GM12878 (cell line): ENCODE measurements around the gene EIF2D. TPM values are rescaled to one million over a fixed set of nuclear protein-coding genes. Genes with fewer than 3 reads are reported as not detected.

Source experiments
- ATAC-seq: fragments of 200-7000 bp; cut with Tn5 transposase; 3 replicates; pipeline ENCODE4 v1.9.1; 2020; ENCODE audit warnings: mild to moderate bottlenecking, moderate library complexity
- Bru-seq: library from RNA; stranded (reverse); fragments of 400-500 nt; gene quantifications from one replicate; lab custom pipeline; 2021; lab: Mats Ljungman, UMichigan
- BruChase-seq, 2 experiments: library from RNA; stranded (reverse); fragments of 400-500 nt; gene quantifications; one replicate each; lab custom pipeline; 2021; lab: Mats Ljungman, UMichigan
- BruUV-seq: library from RNA; stranded (reverse); fragments of 400-500 nt; replicated peaks from 2 replicates; lab custom pipeline; 2021; lab: Mats Ljungman, UMichigan
- CTCF ChIA-PET: fragments of 300-600 bp; sonication (Branson Sonifier 250); formaldehyde crosslinking; extraction: SDS; loops from one replicate; lab custom pipeline; 2021; ENCODE audit warnings: inconsistent platforms; lab: Yijun Ruan, JAX
- POLR2A ChIA-PET: fragments of 350-600 bp; formaldehyde crosslinking; extraction: SDS; loops from one replicate; lab custom pipeline; 2021; ENCODE audit warnings: inconsistent platforms; lab: Charles Lee
- RAD21 ChIA-PET: fragments of 300-600 bp; sonication (Branson Sonifier 250); formaldehyde crosslinking; loops from one replicate; lab custom pipeline; 2023; ENCODE audit warnings: antibody characterized with exemption; ENCODE audit not compliant: unreplicated experiment; lab: Charles Lee
- SMC1A ChIA-PET: fragments of 300-600 bp; sonication (Branson Sonifier 250); formaldehyde crosslinking; loops from one replicate; lab custom pipeline; 2023; ENCODE audit not compliant: unreplicated experiment, uncharacterized antibody; lab: Charles Lee
- DNase-seq: peaks from one replicate; pipeline ENCODE4 v3.0.0-alpha.2; 2011; ENCODE audit warnings: low read depth, low spot score
- FAIRE-seq: peaks from 3 replicates; lab custom pipeline; 2011; peaks lifted over from hg19 to GRCh38; lab: Jason Lieb, UNC
- H2AFZ ChIP-seq: 2 replicates; pipeline ENCODE4 v1.6.0; 2011; ENCODE audit warnings: low read depth, low read length, control low read depth; ENCODE audit not compliant: control insufficient read depth
- H3K27ac ChIP-seq: 2 replicates; pipeline ENCODE4 v1.5.1; 2011; ENCODE audit warnings: control low read depth; ENCODE audit not compliant: control insufficient read depth, insufficient read depth
- H3K27me3 ChIP-seq, 2 experiments: replicated peaks in 1 of 2; 2 replicates each; pipeline versions ENCODE4 v1.6.0 to v1.6.1; 2011; ENCODE audit warnings: low read length in 1 of 2; ENCODE audit not compliant: control insufficient read depth in 2 of 2, insufficient read depth in 2 of 2
- H3K36me3 ChIP-seq, 2 experiments: 2 replicates each; pipeline ENCODE4 v1.5.1; 2011; ENCODE audit warnings: low read length in 1 of 2; ENCODE audit not compliant: control insufficient read depth in 2 of 2, insufficient read depth in 2 of 2
- H3K4me1 ChIP-seq: 2 replicates; pipeline ENCODE4 v1.6.1; 2011; ENCODE audit warnings: mild to moderate bottlenecking, low read length, moderate library complexity, mixed read lengths; ENCODE audit not compliant: control insufficient read depth, insufficient read depth
- H3K4me2 ChIP-seq: 2 replicates; pipeline ENCODE4 v1.6.0; 2011; ENCODE audit warnings: control low read depth; ENCODE audit not compliant: control insufficient read depth, insufficient read depth
- H3K4me3 ChIP-seq: fragments of 200-600 bp; sonication (generic); 2 replicates; pipeline ENCODE4 v1.5.1; 2016
- H3K79me2 ChIP-seq: 2 replicates; pipeline ENCODE4 v1.6.0; 2011; ENCODE audit warnings: low read length; ENCODE audit not compliant: control insufficient read depth, insufficient read depth
- H3K9ac ChIP-seq: 2 replicates; pipeline ENCODE4 v1.8.0; 2011; ENCODE audit warnings: low read length, control low read depth, mixed read lengths; ENCODE audit not compliant: control insufficient read depth, insufficient read depth
- H3K9me3 ChIP-seq: replicated peaks from 3 replicates; pipeline ENCODE4 v1.5.1; 2011; ENCODE audit warnings: mild to moderate bottlenecking, low read length; ENCODE audit not compliant: control insufficient read depth, insufficient read depth
- H4K20me1 ChIP-seq: 2 replicates; pipeline ENCODE4 v1.6.0; 2011; ENCODE audit not compliant: control insufficient read depth, insufficient read depth
- BRCA1 ChIP-seq: IDR thresholded peaks from 2 replicates; pipeline ENCODE4 v1.6.1; 2011; ENCODE audit warnings: low read depth, low read length, improper control_type of control experiment
- EZH2 ChIP-seq: IDR thresholded peaks from 2 replicates; pipeline ENCODE4 v1.6.1; 2012; ENCODE audit warnings: low read depth, mild to moderate bottlenecking, control low read depth, inconsistent platforms, low read length, borderline replicate concordance; ENCODE audit not compliant: control insufficient read depth
- GATAD2B ChIP-seq: fragments of 450-650 bp; conservative IDR thresholded peaks from 2 replicates; pipeline ENCODE4 v1.6.1; 2017; ENCODE audit warnings: low read depth, mild to moderate bottlenecking, moderate library complexity
- POLR2AphosphoS2 ChIP-seq: IDR thresholded peaks from 2 replicates; pipeline ENCODE4 v1.6.1; 2011; ENCODE audit warnings: low read depth, mild to moderate bottlenecking, low read length, improper control_type of control experiment, moderate library complexity
- WGBS: methylation state at CpG from one replicate; pipeline ENCODE4 v1.1.6; 2016; ENCODE audit warnings: low lambda C conversion rate; ENCODE audit not compliant: insufficient replicate concordance, insufficient coverage; ENCODE audit errors: missing lambda C conversion rate; 5-methylcytosine and 5-hydroxymethylcytosine counted together
- in situ Hi-C: fragments of 300-500 bp; cut with MboI; formaldehyde crosslinking; loops from 9 replicates; pipeline ENCODE4 v1.14.3; 2018; ENCODE audit warnings: mixed read lengths
- intact Hi-C: fragments of 100-400 bp; cut with micrococcal nuclease; formaldehyde crosslinking; loops from one replicate; pipeline ENCODE4 v1.14.2; 2022; ENCODE audit not compliant: unreplicated experiment
- long read RNA-seq, 2 experiments: library from polyadenylated mRNA; unstranded; transcript quantifications; one replicate each; pipeline ENCODE4 v2.0.0, GENCODE V29; 2019 to 2020
- polyA minus RNA-seq, 3 experiments: library from RNA; depleted of rRNA, polyadenylated mRNA; stranded (reverse); fragments of >200 nt; gene quantifications; 2 replicates each; pipeline ENCODE4 v1.2.3, GENCODE V29; 2011
- polyA plus RNA-seq, 11 experiments: library from polyadenylated mRNA; depleted of rRNA in 4 of 11; unstranded in 6 of 11; stranded (reverse) in 5 of 11; fragments of >200 nt; fragmentation: Nextera tagmentation in 4 of 11; fragmentation: Illumina TruSeq in 1 of 11; extraction: Ambion mirVana in 4 of 11; extraction: Trizol in 1 of 11; gene quantifications; 1 replicate in 1 of 11; 2 replicates in 10 of 11; pipeline versions ENCODE4 v1.2.1 to v1.2.3, GENCODE V29; 2011 to 2016; ENCODE audit warnings: inconsistent platforms in 2 of 11, missing spikeins in 2 of 11, low read depth in 1 of 11
- total RNA-seq, 4 experiments: library from RNA; depleted of rRNA in 3 of 4; stranded (reverse); fragments of >200 nt in 3 of 4; fragmentation: Illumina TruSeq in 1 of 4; extraction: Trizol in 1 of 4; gene quantifications; 2 replicates each; pipeline versions ENCODE4 v1.2.1 to v1.2.3, GENCODE V29; 2013 to 2021
- TF ChIP-seq, protein P1 (sequence below): fragments of 450-650 bp; IDR thresholded peaks from 2 replicates; pipeline ENCODE4 v1.6.1; 2017; ENCODE audit warnings: low read depth, mild to moderate bottlenecking, moderate library complexity
- TF ChIP-seq, protein P2 (sequence below): fragments of 150-350 bp; IDR thresholded peaks from 2 replicates; pipeline ENCODE4 v1.6.1; 2014; ENCODE audit warnings: mild to moderate bottlenecking, low read depth, low read length
- TF ChIP-seq, protein P3 (sequence below): IDR thresholded peaks from 2 replicates; pipeline ENCODE4 v1.6.1; 2012; ENCODE audit warnings: low read depth, low read length, improper control_type of control experiment
- TF ChIP-seq, protein P4 (sequence below): IDR thresholded peaks from 2 replicates; pipeline ENCODE4 v1.6.1; 2011; ENCODE audit warnings: low read depth, low read length, improper control_type of control experiment, borderline replicate concordance

The EIF2D gene, protein sequence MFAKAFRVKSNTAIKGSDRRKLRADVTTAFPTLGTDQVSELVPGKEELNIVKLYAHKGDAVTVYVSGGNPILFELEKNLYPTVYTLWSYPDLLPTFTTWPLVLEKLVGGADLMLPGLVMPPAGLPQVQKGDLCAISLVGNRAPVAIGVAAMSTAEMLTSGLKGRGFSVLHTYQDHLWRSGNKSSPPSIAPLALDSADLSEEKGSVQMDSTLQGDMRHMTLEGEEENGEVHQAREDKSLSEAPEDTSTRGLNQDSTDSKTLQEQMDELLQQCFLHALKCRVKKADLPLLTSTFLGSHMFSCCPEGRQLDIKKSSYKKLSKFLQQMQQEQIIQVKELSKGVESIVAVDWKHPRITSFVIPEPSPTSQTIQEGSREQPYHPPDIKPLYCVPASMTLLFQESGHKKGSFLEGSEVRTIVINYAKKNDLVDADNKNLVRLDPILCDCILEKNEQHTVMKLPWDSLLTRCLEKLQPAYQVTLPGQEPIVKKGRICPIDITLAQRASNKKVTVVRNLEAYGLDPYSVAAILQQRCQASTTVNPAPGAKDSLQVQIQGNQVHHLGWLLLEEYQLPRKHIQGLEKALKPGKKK
- 115 and 132 TPM in 2 replicates for total RNA-seq (2013; cell fraction: nucleolus; rRNA removed)
- 88.8 and 91.6 TPM in 2 replicates for total RNA-seq (2014; rRNA removed)
- 80.4 and 83.4 TPM in 2 replicates for total RNA-seq (2014; rRNA removed; fragmentation: Illumina TruSeq; extraction: Trizol)
- 74.0 and 76.6 TPM in 2 replicates for total RNA-seq (2021)
- polyA plus RNA-seq (2011; ENCODE audit: low read depth): 49.2 TPM
- polyA plus RNA-seq (2011; rRNA removed): 133 and 153 TPM in 2 replicates
- polyA plus RNA-seq (2011; cell fraction: cytosol; rRNA removed): 121 and 127 TPM in 2 replicates
- 149 and 172 TPM in 2 replicates for polyA plus RNA-seq (2011; cell fraction: nucleus; rRNA removed)
- 66.5 and 74.5 TPM in 2 replicates for polyA plus RNA-seq (2012)
- polyA plus RNA-seq (2014; fragmentation: Illumina TruSeq; extraction: Trizol): 108 and 109 TPM in 2 replicates
- 10 to 100 TPM; 65.4 to 77.5 TPM for polyA plus RNA-seq (2014; fragmentation: Nextera tagmentation; extraction: Ambion mirVana)
- 98.5 and 104 TPM in 2 replicates for polyA plus RNA-seq (2014; rRNA removed)
- 10 to 100 TPM; 65.2 to 74.8 TPM for polyA plus RNA-seq (2016; fragmentation: Nextera tagmentation; extraction: Ambion mirVana)
- polyA minus RNA-seq (2011; rRNA and poly(A)+ RNA removed): 93.0 and 112 TPM in 2 replicates
- polyA minus RNA-seq (2011; cell fraction: cytosol; rRNA and poly(A)+ RNA removed): 26.6 and 32.7 TPM in 2 replicates
- polyA minus RNA-seq (2011; cell fraction: nucleus; rRNA and poly(A)+ RNA removed): 34.8 and 42.0 TPM in 2 replicates
- percentile 90 among the genes with signal in this experiment for Bru-seq, nascent RNA
- BruChase-seq, experiment 1, labeled RNA remaining after a 6-hour chase: percentile 89 among the genes with signal in this experiment
- BruChase-seq, experiment 2, labeled RNA remaining after a 2-hour chase: percentile 87 among the genes with signal in this experiment
- long read RNA-seq, experiment 1, transcript EIF2D-201 (15 exons, 2,005 nt): major isoform, 43 of 54 reads
- long read RNA-seq, experiment 1, partial matches to known transcripts: 3 of 54 reads
- long read RNA-seq, experiment 1, other reads (novel, unspliced or antisense): 8 of 54 reads
- long read RNA-seq, experiment 2, transcript EIF2D-201 (15 exons, 2,005 nt): major isoform, 390 of 519 reads
- long read RNA-seq, experiment 2, partial matches to known transcripts: 60 of 519 reads
- long read RNA-seq, experiment 2, other reads (novel, unspliced or antisense): 68 of 519 reads

DNA sequence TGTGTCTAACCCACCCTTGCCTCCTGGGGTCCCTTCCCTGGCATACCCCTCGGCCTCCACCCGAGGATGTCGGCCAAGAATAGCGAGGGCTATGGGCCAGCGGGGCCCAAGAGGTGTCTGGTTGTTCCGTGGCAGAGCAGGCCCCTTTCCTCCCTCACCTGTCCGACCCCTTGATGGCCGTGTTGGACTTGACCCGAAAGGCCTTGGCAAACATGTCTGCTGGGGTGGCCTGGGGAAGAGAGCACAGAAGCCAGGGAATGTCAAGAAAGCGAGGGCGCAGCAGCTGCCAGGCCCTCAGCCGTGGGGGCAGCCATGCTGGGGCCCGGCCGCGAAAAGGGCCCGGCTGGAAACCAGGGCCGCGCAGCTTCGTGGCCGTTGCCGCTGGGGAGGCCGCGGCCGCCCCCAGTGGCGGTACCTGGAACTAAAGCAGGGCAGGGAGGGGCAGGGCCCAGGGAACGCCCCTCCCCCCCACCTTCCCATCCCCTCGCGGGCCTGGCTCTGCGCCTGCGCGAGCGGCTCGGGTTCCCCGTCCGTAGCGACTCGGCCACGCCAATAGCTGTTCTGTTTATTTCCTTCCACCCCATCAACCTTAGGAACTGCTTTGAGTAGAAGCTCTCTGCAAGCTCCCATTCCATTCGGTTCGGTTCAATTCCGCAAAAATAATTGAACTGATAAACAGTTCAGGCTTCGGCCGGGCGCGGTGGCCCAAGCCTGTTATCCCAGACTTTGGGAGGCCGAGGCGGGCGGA lies at the start of gene EIF2D:
EIF2D (minus strand) TSS at position 337 of the 748 bp plus-strand sequence; CDS start at position 214, 123 bp downstream.
- ChIA-PET RAD21 (interaction anchor here (0.6 to 6.3 kb wide), 10 partner anchors 9 to 191 kb away, joined by 3 to 45 read pairs (median 5); partner anchors contain the start of gene DYRK3), POLR2A (interaction anchor here (0.5 to 2.0 kb wide), 13 partner anchors 19 to 1008 kb away, joined by 3 to 13 read pairs (median 4); partner anchors contain the start of gene DYRK3), SMC1A (interaction anchor here (0.6 to 5.5 kb wide), 12 partner anchors 17 to 376 kb away, joined by 3 to 46 read pairs (median 4); partner anchors contain the start of genes DYRK3 and IKBKE), CTCF (interaction anchor here (0.6 to 11.3 kb wide), 22 partner anchors 9 to 369 kb away, joined by 3 to 197 read pairs (median 4); partner anchors contain the start of gene DYRK3)
- Histone ChIP-seq H3K9me3 (no peaks in the 10 kb centered on the region), H3K27me3 (no peaks in the 10 kb centered on the region), H3K27ac (peak within 1 kb of the TSS; percentile 80), H3K4me3 (peak within 1 kb of the TSS; percentile 83), H2AFZ (peak within 1 kb of the TSS; percentile 98), H3K4me1 (peaks cover 23% of the 10 kb centered on the region), H3K79me2 (peaks cover 22% of the 10 kb centered on the region), H3K4me2 (peak within 1 kb of the TSS; percentile 76), H4K20me1 (no peaks in the 10 kb centered on the region; the same call in 1 of the 2 replicates), H3K36me3 (peaks cover 0 to 1% of the 10 kb centered on the region in 2 experiments; a peak in 1 of 4 replicates), H3K9ac (peak within 1 kb of the TSS; percentile 83)
- WGBS: 16% methylated on average over 41 of the region's 48 CpGs
- no TSS peak for BruUV-seq
- FAIRE-seq (no peak), ATAC-seq (peak; percentile 82), DNase-seq (peak; percentile 58)
- intact Hi-C loops (loop anchor here (2.0 kb wide), 1 partner anchor 22 kb away; the partner anchor contains the start of gene DYRK3), in situ Hi-C loops (no loop called here)
- TF ChIP-seq, protein P1, sequence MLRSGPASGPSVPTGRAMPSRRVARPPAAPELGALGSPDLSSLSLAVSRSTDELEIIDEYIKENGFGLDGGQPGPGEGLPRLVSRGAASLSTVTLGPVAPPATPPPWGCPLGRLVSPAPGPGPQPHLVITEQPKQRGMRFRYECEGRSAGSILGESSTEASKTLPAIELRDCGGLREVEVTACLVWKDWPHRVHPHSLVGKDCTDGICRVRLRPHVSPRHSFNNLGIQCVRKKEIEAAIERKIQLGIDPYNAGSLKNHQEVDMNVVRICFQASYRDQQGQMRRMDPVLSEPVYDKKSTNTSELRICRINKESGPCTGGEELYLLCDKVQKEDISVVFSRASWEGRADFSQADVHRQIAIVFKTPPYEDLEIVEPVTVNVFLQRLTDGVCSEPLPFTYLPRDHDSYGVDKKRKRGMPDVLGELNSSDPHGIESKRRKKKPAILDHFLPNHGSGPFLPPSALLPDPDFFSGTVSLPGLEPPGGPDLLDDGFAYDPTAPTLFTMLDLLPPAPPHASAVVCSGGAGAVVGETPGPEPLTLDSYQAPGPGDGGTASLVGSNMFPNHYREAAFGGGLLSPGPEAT: peak; percentile 100
- TF ChIP-seq, protein P2, sequence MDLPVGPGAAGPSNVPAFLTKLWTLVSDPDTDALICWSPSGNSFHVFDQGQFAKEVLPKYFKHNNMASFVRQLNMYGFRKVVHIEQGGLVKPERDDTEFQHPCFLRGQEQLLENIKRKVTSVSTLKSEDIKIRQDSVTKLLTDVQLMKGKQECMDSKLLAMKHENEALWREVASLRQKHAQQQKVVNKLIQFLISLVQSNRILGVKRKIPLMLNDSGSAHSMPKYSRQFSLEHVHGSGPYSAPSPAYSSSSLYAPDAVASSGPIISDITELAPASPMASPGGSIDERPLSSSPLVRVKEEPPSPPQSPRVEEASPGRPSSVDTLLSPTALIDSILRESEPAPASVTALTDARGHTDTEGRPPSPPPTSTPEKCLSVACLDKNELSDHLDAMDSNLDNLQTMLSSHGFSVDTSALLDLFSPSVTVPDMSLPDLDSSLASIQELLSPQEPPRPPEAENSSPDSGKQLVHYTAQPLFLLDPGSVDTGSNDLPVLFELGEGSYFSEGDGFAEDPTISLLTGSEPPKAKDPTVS: peak; percentile 85
- peak; percentile 94; the same call in 1 of the 2 replicates for TF ChIP-seq GATAD2B
- TF ChIP-seq, protein P3, sequence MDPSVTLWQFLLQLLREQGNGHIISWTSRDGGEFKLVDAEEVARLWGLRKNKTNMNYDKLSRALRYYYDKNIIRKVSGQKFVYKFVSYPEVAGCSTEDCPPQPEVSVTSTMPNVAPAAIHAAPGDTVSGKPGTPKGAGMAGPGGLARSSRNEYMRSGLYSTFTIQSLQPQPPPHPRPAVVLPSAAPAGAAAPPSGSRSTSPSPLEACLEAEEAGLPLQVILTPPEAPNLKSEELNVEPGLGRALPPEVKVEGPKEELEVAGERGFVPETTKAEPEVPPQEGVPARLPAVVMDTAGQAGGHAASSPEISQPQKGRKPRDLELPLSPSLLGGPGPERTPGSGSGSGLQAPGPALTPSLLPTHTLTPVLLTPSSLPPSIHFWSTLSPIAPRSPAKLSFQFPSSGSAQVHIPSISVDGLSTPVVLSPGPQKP: peak; percentile 39; the same call in 1 of the 2 replicates
- TF ChIP-seq, protein P4, sequence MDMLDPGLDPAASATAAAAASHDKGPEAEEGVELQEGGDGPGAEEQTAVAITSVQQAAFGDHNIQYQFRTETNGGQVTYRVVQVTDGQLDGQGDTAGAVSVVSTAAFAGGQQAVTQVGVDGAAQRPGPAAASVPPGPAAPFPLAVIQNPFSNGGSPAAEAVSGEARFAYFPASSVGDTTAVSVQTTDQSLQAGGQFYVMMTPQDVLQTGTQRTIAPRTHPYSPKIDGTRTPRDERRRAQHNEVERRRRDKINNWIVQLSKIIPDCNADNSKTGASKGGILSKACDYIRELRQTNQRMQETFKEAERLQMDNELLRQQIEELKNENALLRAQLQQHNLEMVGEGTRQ: no peak
- peak; percentile 81; the same call in 1 of the 2 replicates for TF ChIP-seq POLR2AphosphoS2
- TF ChIP-seq EZH2: no peak
- TF ChIP-seq BRCA1: no peak; the same call in 1 of the 2 replicates
